Kidney (tissue), 14 donors: Measurements from ENCODE around the gene MEGF6. TPM values are rescaled to one million over a fixed set of nuclear protein-coding genes. Genes with fewer than 3 reads are reported as not detected.
A peak's percentile ranks its signal among the peaks of the same experiment; 100 is the strongest.

ENCODE experiments used
- DNase-seq, 5 donors: peaks; one replicate each; pipeline ENCODE4 v3.0.0-alpha.2; 2013 to 2020
- FAIRE-seq: peaks from 2 replicates; lab custom pipeline; 2012; peaks lifted over from hg19 to GRCh38; lab: Jason Lieb, UNC
- H3K27ac ChIP-seq, 2 donors: one replicate each; pipeline ENCODE4 v1.7.0; 2013; ENCODE audit warnings: low read depth in 2 of 2, low read length in 2 of 2, inconsistent platforms in 1 of 2
- H3K27me3 ChIP-seq: one replicate; pipeline ENCODE4 v1.7.1; 2013; ENCODE audit warnings: low read length, inconsistent platforms; ENCODE audit not compliant: control insufficient read depth, insufficient read depth
- H3K36me3 ChIP-seq, 3 donors: one replicate each; pipeline versions ENCODE4 v1.7.0 to v1.7.1; 2013; ENCODE audit warnings: low read length in 3 of 3, control low read depth in 1 of 3, inconsistent platforms in 1 of 3; ENCODE audit not compliant: insufficient read depth in 3 of 3, control insufficient read depth in 2 of 3
- H3K4me1 ChIP-seq, 3 donors: one replicate each; pipeline versions ENCODE4 v1.7.0 to v1.7.1; 2013; ENCODE audit warnings: low read length in 3 of 3, inconsistent platforms in 1 of 3, low read depth in 1 of 3; ENCODE audit not compliant: control insufficient read depth in 2 of 3, insufficient read depth in 2 of 3
- H3K4me3 ChIP-seq, 3 donors: one replicate each; pipeline versions ENCODE4 v1.7.0 to v1.8.1; 2013; ENCODE audit warnings: low read length in 3 of 3, control low read depth in 1 of 3, inconsistent platforms in 1 of 3
- H3K9ac ChIP-seq, 3 donors: one replicate each; pipeline versions ENCODE4 v1.7.0 to v1.7.1; 2013; ENCODE audit warnings: low read length in 3 of 3, control low read depth in 1 of 3, inconsistent platforms in 1 of 3
- H3K9me3 ChIP-seq, 3 donors: one replicate each; pipeline versions ENCODE4 v1.7.0 to v1.7.1; 2013; ENCODE audit warnings: low read length in 3 of 3, control low read depth in 1 of 3, inconsistent platforms in 1 of 3; ENCODE audit not compliant: control insufficient read depth in 2 of 3, insufficient read depth in 1 of 3
- CTCF ChIP-seq: IDR thresholded peaks from 3 replicates; pipeline ENCODE4 v1.5.1; 2012; ENCODE audit warnings: mild to moderate bottlenecking, moderate library complexity, borderline replicate concordance; ENCODE audit not compliant: insufficient read depth; ENCODE audit errors: extremely low read depth
- intact Hi-C: fragments of 100-400 bp; cut with DNase I; formaldehyde crosslinking; loops from one replicate; pipeline ENCODE4 v1.11.1; 2022
- polyA plus RNA-seq: library from polyadenylated mRNA; stranded (reverse); fragments of 350-450 nt; fragmentation: Illumina TruSeq; extraction: RNeasy Lipid Tissue Mini Kit (QIAGEN cat#74804); gene quantifications from one replicate; pipeline ENCODE4 v1.2.3, GENCODE V29; 2014; ENCODE audit warnings: low read depth, low replicate concordance; ENCODE audit not compliant: insufficient read depth
- total RNA-seq: library from RNA; stranded (reverse); fragmentation: NEBNext Ultra II Directional; extraction: Animal tissue kit (Norgen Biotek cat#: 25700); gene quantifications from one replicate; pipeline ENCODE4 v1.2.1, GENCODE V29; 2021
- donor health status: control.
- donor health status: control.
- donor health status: control.
- donor health status: control.
- donor health status: control.
- donor health status: DM: yes; HTN: yes; CAD: no.
- donor health status: Normal renal cell carcinoma (clear cell type).

The MEGF6 gene
- total and polyA plus RNA-seq, 2 donors from 2014 or later, result 2.8 to 10.9 TPM

DNA sequence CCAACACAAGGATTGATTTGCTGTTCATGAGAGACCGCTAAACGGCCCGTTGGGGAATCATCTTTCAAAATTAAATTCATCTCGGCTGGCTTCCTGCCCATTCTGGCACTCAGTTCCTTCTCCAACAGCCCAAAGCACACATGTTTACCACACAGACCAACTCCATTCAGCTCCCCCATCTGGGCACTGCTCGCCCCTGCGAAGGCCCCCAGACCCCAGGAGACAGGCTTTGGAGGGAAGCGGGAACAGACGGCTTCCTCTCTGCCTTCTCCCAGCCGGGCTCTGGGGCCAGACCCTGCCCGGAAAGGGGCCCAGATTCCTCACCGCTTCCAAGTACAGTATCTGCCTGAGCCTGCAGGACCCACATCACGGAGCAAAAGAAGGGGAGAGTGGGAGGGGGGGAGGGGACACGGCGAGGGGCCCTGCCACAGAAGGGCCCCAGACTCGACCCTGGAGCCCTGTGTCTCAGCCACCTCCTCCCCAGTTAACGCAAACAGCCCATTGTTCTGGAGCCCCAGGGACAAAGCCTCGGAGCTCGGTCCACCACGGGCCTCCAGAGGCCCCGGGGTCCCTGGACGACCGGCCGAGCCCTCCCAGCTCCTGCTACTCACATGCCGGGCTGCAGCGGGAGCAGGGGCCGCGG is 660 bp downstream of the MEGF6 start:
- Histone ChIP-seq H3K4me1 (peaks cover 0 to 10% (median 0%) of the 10 kb centered on the region in 3 donors), H3K27me3 (no peaks in the 10 kb centered on the region), H3K9me3 (no peaks in the 10 kb centered on the region), H3K4me3 (peak overlapping the region in 1 of 3 donors; percentile 28), H3K36me3 (no peaks in the 10 kb centered on the region), H3K9ac (no peak overlapping the region), H3K27ac (no peak overlapping the region)
- DNase-seq (peak in 4 of 5 donors; percentile 55 to 78 (median 68)), FAIRE-seq (no peak)
- intact Hi-C loops, result no loop called here
- TF ChIP-seq CTCF, result no peak

- H3K9me3 ChIP-seq, result no peaks in the 10 kb centered on the region
- peaks cover 0 to 10% (median 0%) of the 10 kb centered on the region in 3 donors for H3K4me1 ChIP-seq
- no peak for TF ChIP-seq CTCF
- H3K36me3 ChIP-seq, result no peaks in the 10 kb centered on the region
- no peaks in the 10 kb centered on the region for H3K27me3 ChIP-seq
- intact Hi-C loops, result no loop called here
- DNase-seq, result peak in 3 of 5 donors; percentile 34 to 77 (median 40)
- peak overlapping the region in 1 of 3 donors; percentile 28 for H3K4me3 ChIP-seq
- H3K27ac ChIP-seq, result no peak overlapping the region
- no peak overlapping the region for H3K9ac ChIP-seq
- no peak for FAIRE-seq
Measured at GRCh38 chr1:3609769-3610526, 1.4 kb downstream of the MEGF6 start.

DNA sequence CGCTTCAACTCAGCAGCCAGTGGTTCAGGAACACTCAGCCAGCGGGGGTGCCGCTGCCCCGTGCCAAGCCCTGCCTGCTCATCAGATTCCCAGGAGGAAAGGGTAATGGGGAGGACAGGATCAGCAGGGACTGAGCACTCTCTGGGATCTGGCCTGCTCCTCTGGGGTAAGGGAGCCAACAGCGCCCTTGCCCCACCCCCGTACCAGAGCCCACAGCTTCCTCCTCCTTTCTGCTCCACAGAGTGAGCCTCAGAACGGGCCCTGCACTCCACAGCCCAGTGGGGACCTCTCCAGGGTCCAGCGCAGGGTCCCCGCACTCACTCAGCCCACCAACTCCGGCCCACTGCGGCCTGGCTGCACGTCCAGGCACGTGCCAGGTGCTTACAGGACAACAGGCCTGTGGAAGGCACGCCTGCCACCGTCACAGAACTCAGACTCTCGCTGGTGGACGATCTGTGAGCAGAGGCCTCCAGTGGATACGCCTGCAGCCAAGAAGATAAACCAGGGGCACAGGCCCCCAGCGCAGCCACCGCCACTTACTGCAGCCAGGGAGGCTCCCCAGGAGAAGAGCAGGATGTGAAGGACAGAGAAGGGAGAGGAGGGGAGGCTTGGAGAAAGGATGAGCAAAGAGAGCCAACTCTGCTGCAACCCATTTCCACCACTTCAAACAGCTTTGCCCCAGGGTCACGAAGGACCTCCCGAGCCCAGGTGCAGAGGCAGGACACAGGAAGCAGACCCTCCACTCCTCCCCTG is 2.1 kb downstream of the MEGF6 start:
- TF ChIP-seq CTCF, result no peak
- Histone ChIP-seq H3K4me1 (peaks cover 0 to 10% (median 0%) of the 10 kb centered on the region in 3 donors), H3K36me3 (no peaks in the 10 kb centered on the region), H3K9ac (no peak overlapping the region), H3K27ac (no peak overlapping the region), H3K9me3 (no peaks in the 10 kb centered on the region), H3K27me3 (no peaks in the 10 kb centered on the region), H3K4me3 (no peak overlapping the region)
- intact Hi-C loops, result no loop called here
- DNase-seq (no peak), FAIRE-seq (no peak)
